ENCODE data around the gene SERTAD3. TPM values are rescaled to one million over a fixed set of nuclear protein-coding genes. Genes with fewer than 3 reads are reported as not detected.

SERTAD3 gene
- total and polyA plus RNA-seq, 10 of the 15 experiments (the other 5 are each of a cell fraction or from before 2014, with no cell fraction given) = 4.2 to 22.4 (median 13.7) TPM

DNA sequence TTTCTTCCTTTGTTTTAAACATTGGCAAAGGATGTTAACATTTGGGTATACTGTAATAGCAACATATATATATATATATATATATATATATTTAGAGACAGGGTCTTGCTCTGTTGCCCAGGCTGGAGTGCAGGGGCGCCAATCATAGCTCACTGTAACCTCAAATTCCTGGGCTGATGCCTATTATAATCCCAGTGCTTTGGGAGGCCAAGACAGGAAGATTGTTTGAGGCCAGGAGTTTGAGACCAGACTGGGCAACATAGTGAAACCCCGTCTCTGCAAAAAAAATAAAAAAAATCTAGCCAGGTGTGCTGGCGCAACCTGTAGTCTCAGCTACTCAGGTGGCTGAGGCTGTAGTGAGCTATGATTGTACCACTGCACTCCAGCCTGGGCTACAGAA is 16.1 kb upstream of the SERTAD3 start:
- in situ Hi-C loops (cut with MboI) (no loop called here), intact Hi-C loops (cut with micrococcal nuclease; ENCODE audit: unreplicated experiment) (no loop called here)
- Histone ChIP-seq H2AFZ (ENCODE audit: control insufficient read depth, low read depth, low read length) (no peak overlapping the region), H3K4me3 (no peak overlapping the region), H3K27ac (ENCODE audit: control insufficient read depth, insufficient read depth) (no peak overlapping the region), H3K4me2 (ENCODE audit: control insufficient read depth, insufficient read depth) (no peak overlapping the region), H3K79me2 (ENCODE audit: control insufficient read depth, insufficient read depth, low read length) (no peaks in the 10 kb centered on the region), H3K36me3 (ENCODE audit: control insufficient read depth in 2 of 2, insufficient read depth in 2 of 2, low read length in 1 of 2) (no peaks in the 10 kb centered on the region), H4K20me1 (ENCODE audit: control insufficient read depth, insufficient read depth) (no peaks in the 10 kb centered on the region), H3K9me3 (replicated peaks; ENCODE audit: control insufficient read depth, insufficient read depth, low read length) (no peaks in the 10 kb centered on the region), H3K27me3 (replicated peaks in 1 of 2; ENCODE audit: control insufficient read depth in 2 of 2, insufficient read depth in 2 of 2, low read length in 1 of 2) (no peaks in the 10 kb centered on the region), H3K9ac (ENCODE audit: control insufficient read depth, insufficient read depth, low read length) (no peak overlapping the region), H3K4me1 (ENCODE audit: control insufficient read depth, insufficient read depth, low read length) (peaks cover 23% of the 10 kb centered on the region)
- SMC1A ChIA-PET (ENCODE audit: uncharacterized antibody, unreplicated experiment) = no interaction called here
- DNase-seq (ENCODE audit: low read depth, low spot score) (no peak), ATAC-seq (no peak), FAIRE-seq (no peak)
- TF ChIP-seq, protein P1, sequence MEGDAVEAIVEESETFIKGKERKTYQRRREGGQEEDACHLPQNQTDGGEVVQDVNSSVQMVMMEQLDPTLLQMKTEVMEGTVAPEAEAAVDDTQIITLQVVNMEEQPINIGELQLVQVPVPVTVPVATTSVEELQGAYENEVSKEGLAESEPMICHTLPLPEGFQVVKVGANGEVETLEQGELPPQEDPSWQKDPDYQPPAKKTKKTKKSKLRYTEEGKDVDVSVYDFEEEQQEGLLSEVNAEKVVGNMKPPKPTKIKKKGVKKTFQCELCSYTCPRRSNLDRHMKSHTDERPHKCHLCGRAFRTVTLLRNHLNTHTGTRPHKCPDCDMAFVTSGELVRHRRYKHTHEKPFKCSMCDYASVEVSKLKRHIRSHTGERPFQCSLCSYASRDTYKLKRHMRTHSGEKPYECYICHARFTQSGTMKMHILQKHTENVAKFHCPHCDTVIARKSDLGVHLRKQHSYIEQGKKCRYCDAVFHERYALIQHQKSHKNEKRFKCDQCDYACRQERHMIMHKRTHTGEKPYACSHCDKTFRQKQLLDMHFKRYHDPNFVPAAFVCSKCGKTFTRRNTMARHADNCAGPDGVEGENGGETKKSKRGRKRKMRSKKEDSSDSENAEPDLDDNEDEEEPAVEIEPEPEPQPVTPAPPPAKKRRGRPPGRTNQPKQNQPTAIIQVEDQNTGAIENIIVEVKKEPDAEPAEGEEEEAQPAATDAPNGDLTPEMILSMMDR (IDR thresholded peaks at IDR 0.05 in 2 of 3, conservative IDR thresholded peaks at IDR 0.05 in 1 of 3; ENCODE audit: control insufficient read depth in 2 of 3, extremely low read depth in 1 of 3, insufficient read depth in 1 of 3, low read depth in 3 of 3, low read length in 3 of 3) = no peak
- TF ChIP-seq, protein P2, sequence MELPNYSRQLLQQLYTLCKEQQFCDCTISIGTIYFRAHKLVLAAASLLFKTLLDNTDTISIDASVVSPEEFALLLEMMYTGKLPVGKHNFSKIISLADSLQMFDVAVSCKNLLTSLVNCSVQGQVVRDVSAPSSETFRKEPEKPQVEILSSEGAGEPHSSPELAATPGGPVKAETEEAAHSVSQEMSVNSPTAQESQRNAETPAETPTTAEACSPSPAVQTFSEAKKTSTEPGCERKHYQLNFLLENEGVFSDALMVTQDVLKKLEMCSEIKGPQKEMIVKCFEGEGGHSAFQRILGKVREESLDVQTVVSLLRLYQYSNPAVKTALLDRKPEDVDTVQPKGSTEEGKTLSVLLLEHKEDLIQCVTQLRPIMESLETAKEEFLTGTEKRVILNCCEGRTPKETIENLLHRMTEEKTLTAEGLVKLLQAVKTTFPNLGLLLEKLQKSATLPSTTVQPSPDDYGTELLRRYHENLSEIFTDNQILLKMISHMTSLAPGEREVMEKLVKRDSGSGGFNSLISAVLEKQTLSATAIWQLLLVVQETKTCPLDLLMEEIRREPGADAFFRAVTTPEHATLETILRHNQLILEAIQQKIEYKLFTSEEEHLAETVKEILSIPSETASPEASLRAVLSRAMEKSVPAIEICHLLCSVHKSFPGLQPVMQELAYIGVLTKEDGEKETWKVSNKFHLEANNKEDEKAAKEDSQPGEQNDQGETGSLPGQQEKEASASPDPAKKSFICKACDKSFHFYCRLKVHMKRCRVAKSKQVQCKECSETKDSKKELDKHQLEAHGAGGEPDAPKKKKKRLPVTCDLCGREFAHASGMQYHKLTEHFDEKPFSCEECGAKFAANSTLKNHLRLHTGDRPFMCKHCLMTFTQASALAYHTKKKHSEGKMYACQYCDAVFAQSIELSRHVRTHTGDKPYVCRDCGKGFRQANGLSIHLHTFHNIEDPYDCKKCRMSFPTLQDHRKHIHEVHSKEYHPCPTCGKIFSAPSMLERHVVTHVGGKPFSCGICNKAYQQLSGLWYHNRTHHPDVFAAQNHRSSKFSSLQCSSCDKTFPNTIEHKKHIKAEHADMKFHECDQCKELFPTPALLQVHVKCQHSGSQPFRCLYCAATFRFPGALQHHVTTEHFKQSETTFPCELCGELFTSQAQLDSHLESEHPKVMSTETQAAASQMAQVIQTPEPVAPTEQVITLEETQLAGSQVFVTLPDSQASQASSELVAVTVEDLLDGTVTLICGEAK (IDR thresholded peaks at IDR 0.05; ENCODE audit: borderline replicate concordance) = no peak
- TF ChIP-seq NFYA (IDR thresholded peaks at IDR 0.05; ENCODE audit: borderline replicate concordance, low read depth, low read length) = no peak
- TF ChIP-seq YY1 (IDR thresholded peaks at IDR 0.05; ENCODE audit: low read depth, low read length) = no peak
- TF ChIP-seq NR2C2 (IDR thresholded peaks at IDR 0.05; ENCODE audit: borderline replicate concordance, control insufficient read depth, insufficient read length, low read depth) = no peak
- no peak for TF ChIP-seq FOS (IDR thresholded peaks at IDR 0.05; ENCODE audit: borderline replicate concordance, extremely low read depth, insufficient read length)
- CTCF ChIA-PET = interaction anchor here (1.3 kb wide), 1 partner anchor 155 kb away, joined by 3 read pairs; no protein-coding TSS in a partner anchor
- RAD21 ChIA-PET (ENCODE audit: unreplicated experiment) = no interaction called here
- WGBS (ENCODE audit: insufficient coverage, insufficient replicate concordance, low lambda C conversion rate, missing lambda C conversion rate) = 83% methylated on average over 3 of the region's 3 CpGs
- POLR2A ChIA-PET = interaction anchor here (0.6 kb wide), 1 partner anchor 11 kb away, joined by 3 read pairs; no protein-coding TSS in a partner anchor
- BruUV-seq (replicated peaks) = no TSS peak

All from GM12878 (cell line).